GM23338 (cell line): Measurements from ENCODE around the gene GJA3. TPM values are rescaled to one million over a fixed set of nuclear protein-coding genes. Genes with fewer than 3 reads are reported as not detected.
A peak's percentile ranks its signal among the peaks of the same experiment; 100 is the strongest.

Experiments
- ATAC-seq: fragments of 200-7000 bp; cut with Tn5 transposase; 3 replicates; pipeline ENCODE4 v1.9.1; 2020
- DNase-seq: peaks from one replicate; pipeline ENCODE4 v3.0.0-alpha.2; 2015; ENCODE audit warnings: low spot score
- H2AFZ ChIP-seq: fragments of 200-600 bp; sonication (generic); 2 replicates; pipeline ENCODE4 v1.8.0; 2016; ENCODE audit warnings: antibody characterized with exemption, mild to moderate bottlenecking, moderate library complexity
- H3F3A ChIP-seq: fragments of 200-600 bp; sonication (generic); replicated peaks from 2 replicates; pipeline ENCODE4 v1.8.0; 2017; ENCODE audit warnings: antibody characterized with exemption, mixed run types, low read depth
- H3K27ac ChIP-seq: fragments of 200-600 bp; sonication (generic); 2 replicates; pipeline ENCODE4 v1.6.1; 2016; ENCODE audit warnings: low read depth
- H3K27me3 ChIP-seq: fragments of 200-600 bp; sonication (generic); 2 replicates; pipeline ENCODE4 v1.8.0; 2016; ENCODE audit warnings: mild to moderate bottlenecking, mixed run types, moderate library complexity; ENCODE audit not compliant: insufficient read depth
- H3K36me3 ChIP-seq: fragments of 200-600 bp; sonication (generic); 2 replicates; pipeline ENCODE4 v1.8.0; 2016; ENCODE audit warnings: mild to moderate bottlenecking; ENCODE audit not compliant: insufficient read depth
- H3K4me1 ChIP-seq: fragments of 200-600 bp; sonication (generic); 2 replicates; pipeline ENCODE4 v1.8.0; 2016; ENCODE audit warnings: mild to moderate bottlenecking, moderate library complexity; ENCODE audit not compliant: insufficient read depth
- H3K4me2 ChIP-seq: fragments of 200-600 bp; sonication (generic); 2 replicates; pipeline ENCODE4 v1.7.1; 2017; ENCODE audit warnings: mixed run types
- H3K4me3 ChIP-seq: fragments of 200-600 bp; sonication (generic); 2 replicates; pipeline ENCODE4 v1.6.1; 2016; ENCODE audit warnings: mixed run types
- H3K79me2 ChIP-seq: fragments of 200-600 bp; sonication (generic); replicated peaks from 2 replicates; pipeline ENCODE4 v1.8.0; 2017; ENCODE audit warnings: mild to moderate bottlenecking; ENCODE audit not compliant: insufficient read depth
- H3K9me2 ChIP-seq: fragments of 200-600 bp; sonication (generic); 2 replicates; pipeline ENCODE4 v1.8.0; 2017; ENCODE audit not compliant: insufficient read depth
- H4K20me1 ChIP-seq: fragments of 200-600 bp; sonication (generic); replicated peaks from 2 replicates; pipeline ENCODE4 v1.8.0; 2017; ENCODE audit warnings: mild to moderate bottlenecking; ENCODE audit not compliant: insufficient read depth
- H3K27ac Mint-ChIP-seq: 2 replicates; pipeline ENCODE4 v1.8.0; 2020; ENCODE audit warnings: inconsistent platforms, mild to moderate bottlenecking, moderate library complexity, mixed read lengths
- H3K27me3 Mint-ChIP-seq: 3 replicates; pipeline ENCODE4 v1.8.0; 2022; ENCODE audit warnings: low read depth, mild to moderate bottlenecking, moderate library complexity, mixed read lengths, inconsistent platforms; ENCODE audit not compliant: insufficient read depth, poor library complexity
- H3K36me3 Mint-ChIP-seq: 3 replicates; pipeline ENCODE4 v1.8.0; 2021; ENCODE audit warnings: low read depth, mild to moderate bottlenecking, inconsistent platforms, moderate library complexity, mixed read lengths
- H3K4me1 Mint-ChIP-seq: 3 replicates; pipeline ENCODE4 v1.8.0; 2020; ENCODE audit warnings: mild to moderate bottlenecking, inconsistent platforms, mixed read lengths
- H3K4me3 Mint-ChIP-seq: 3 replicates; pipeline ENCODE4 v1.8.0; 2021; ENCODE audit warnings: moderate library complexity, mild to moderate bottlenecking, inconsistent platforms, mixed read lengths
- H3K9me3 Mint-ChIP-seq: 3 replicates; pipeline ENCODE4 v1.8.0; 2020; ENCODE audit warnings: moderate library complexity, mild to moderate bottlenecking, inconsistent platforms, mixed read lengths
- CREB1 ChIP-seq: fragments of 250-450 bp; sonication (Bioruptor Pico); IDR thresholded peaks from 2 replicates; pipeline ENCODE4 v1.5.0; 2020; ENCODE audit warnings: low read depth, mild to moderate bottlenecking, moderate library complexity
- EZH2 ChIP-seq: fragments of 200-600 bp; sonication (generic); IDR thresholded peaks from one replicate; pipeline ENCODE4 v1.8.0; 2017; ENCODE audit warnings: antibody characterized with exemption, mild to moderate bottlenecking, low read depth; ENCODE audit not compliant: unreplicated experiment
- EZH2phosphoT487 ChIP-seq: fragments of 200-600 bp; sonication (generic); IDR thresholded peaks from one replicate; pipeline ENCODE4 v1.8.1; 2018; ENCODE audit warnings: antibody characterized with exemption; ENCODE audit not compliant: unreplicated experiment
- JUNB ChIP-seq: IDR thresholded peaks from one replicate; pipeline ENCODE4 v1.6.1; 2016; ENCODE audit warnings: antibody characterized with exemption; ENCODE audit not compliant: unreplicated experiment
- NANOG ChIP-seq: IDR thresholded peaks from 2 replicates; pipeline ENCODE4 v1.6.1; 2016; ENCODE audit warnings: antibody characterized with exemption, borderline replicate concordance
- POLR2AphosphoS5 ChIP-seq: IDR thresholded peaks from 2 replicates; pipeline ENCODE4 v1.6.1; 2016; ENCODE audit warnings: antibody characterized with exemption, low read depth
- STAT1 ChIP-seq: IDR thresholded peaks from one replicate; pipeline ENCODE4 v1.6.1; 2016; ENCODE audit warnings: antibody characterized with exemption; ENCODE audit not compliant: unreplicated experiment
- ZNF114 ChIP-seq: fragments of 250-450 bp; sonication (Bioruptor Pico); IDR thresholded peaks from 2 replicates; pipeline ENCODE4 v1.5.0; 2020; ENCODE audit warnings: mild to moderate bottlenecking, moderate library complexity
- ZNF331 ChIP-seq: fragments of 250-450 bp; sonication (Bioruptor Pico); IDR thresholded peaks from 2 replicates; pipeline ENCODE4 v1.5.0; 2020; ENCODE audit warnings: low read depth, mild to moderate bottlenecking, moderate library complexity
- polyA plus RNA-seq: library from polyadenylated mRNA; unstranded; fragments of >200 nt; fragmentation: Nextera tagmentation; extraction: Ambion mirVana; gene quantifications from 2 replicates; pipeline ENCODE4 v1.2.1, GENCODE V29; 2016
- total RNA-seq: library from RNA; depleted of rRNA; stranded (reverse); fragments of >200 nt; shearing (Covaris generic); gene quantifications from 2 replicates; pipeline ENCODE4 v1.2.3, GENCODE V29; 2014
- TF ChIP-seq, protein P1 (sequence below): IDR thresholded peaks from one replicate; pipeline ENCODE4 v1.6.1; 2018; ENCODE audit warnings: antibody characterized with exemption; ENCODE audit not compliant: unreplicated experiment
- TF ChIP-seq, protein P2 (sequence below): fragments of 250-450 bp; sonication (Bioruptor Pico); IDR thresholded peaks from 2 replicates; pipeline ENCODE4 v1.5.0; 2020; ENCODE audit warnings: mild to moderate bottlenecking, moderate library complexity
- TF ChIP-seq, protein P3 (sequence below): IDR thresholded peaks from 2 replicates; pipeline ENCODE4 v1.6.1; 2016; ENCODE audit warnings: antibody characterized with exemption
- TF ChIP-seq, protein P4 (sequence below), 2 experiments: fragments of 200-600 bp in 1 of 2; sonication (generic) in 1 of 2; conservative IDR thresholded peaks; 2 replicates each; pipeline versions ENCODE4 v1.5.1 to v1.6.1; 2016 to 2017; ENCODE audit warnings: antibody characterized with exemption in 2 of 2, low read depth in 2 of 2, mild to moderate bottlenecking in 2 of 2, moderate library complexity in 1 of 2

The GJA3 gene
- total and polyA plus RNA-seq, 2 experiments from 2014 or later = 0.17 to 0.23 TPM

DNA sequence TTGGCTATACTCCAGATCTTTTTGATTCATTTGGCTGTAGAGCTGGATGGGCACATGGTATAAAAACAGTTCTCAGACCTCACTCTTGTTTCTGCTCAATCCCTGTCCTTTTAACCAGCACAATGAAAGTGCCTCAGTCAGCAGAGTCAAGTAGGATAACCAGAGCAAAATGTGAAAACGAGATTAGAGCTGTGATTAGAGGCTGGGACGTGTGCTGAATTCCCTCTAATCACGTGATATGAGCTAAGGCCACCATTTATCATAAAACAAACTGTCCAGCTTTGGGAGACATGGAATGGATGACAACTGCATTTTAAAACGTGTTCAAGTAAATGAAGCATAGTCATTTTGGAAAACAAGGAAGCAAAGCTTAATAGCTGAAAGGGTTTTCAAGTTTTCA lies 54.1 kb downstream of the GJA3 start:
- DNase-seq (no peak), ATAC-seq (no peak; the same call in 2 of the 3 replicates)
- H3K4me1 ChIP-seq = peaks cover 22% of the 10 kb centered on the region
- Mint-ChIP-seq H3K27me3 (peaks cover 9% of the 10 kb centered on the region), H3K4me3 (no peak overlapping the region; the same call in 1 of the 3 replicates), H3K4me1 (peaks cover 20% of the 10 kb centered on the region), H3K36me3 (no peaks in the 10 kb centered on the region), H3K27ac (no peak overlapping the region), H3K9me3 (no peaks in the 10 kb centered on the region)
- TF ChIP-seq ZNF331 (CRISPR knock-in tag) (no peak), CREB1 (no peak), ZNF114 (CRISPR knock-in tag) (no peak), NANOG (no peak), EZH2 (no peak), JUNB (no peak), EZH2phosphoT487 (no peak), STAT1 (no peak), POLR2AphosphoS5 (no peak)
- TF ChIP-seq, protein P1, sequence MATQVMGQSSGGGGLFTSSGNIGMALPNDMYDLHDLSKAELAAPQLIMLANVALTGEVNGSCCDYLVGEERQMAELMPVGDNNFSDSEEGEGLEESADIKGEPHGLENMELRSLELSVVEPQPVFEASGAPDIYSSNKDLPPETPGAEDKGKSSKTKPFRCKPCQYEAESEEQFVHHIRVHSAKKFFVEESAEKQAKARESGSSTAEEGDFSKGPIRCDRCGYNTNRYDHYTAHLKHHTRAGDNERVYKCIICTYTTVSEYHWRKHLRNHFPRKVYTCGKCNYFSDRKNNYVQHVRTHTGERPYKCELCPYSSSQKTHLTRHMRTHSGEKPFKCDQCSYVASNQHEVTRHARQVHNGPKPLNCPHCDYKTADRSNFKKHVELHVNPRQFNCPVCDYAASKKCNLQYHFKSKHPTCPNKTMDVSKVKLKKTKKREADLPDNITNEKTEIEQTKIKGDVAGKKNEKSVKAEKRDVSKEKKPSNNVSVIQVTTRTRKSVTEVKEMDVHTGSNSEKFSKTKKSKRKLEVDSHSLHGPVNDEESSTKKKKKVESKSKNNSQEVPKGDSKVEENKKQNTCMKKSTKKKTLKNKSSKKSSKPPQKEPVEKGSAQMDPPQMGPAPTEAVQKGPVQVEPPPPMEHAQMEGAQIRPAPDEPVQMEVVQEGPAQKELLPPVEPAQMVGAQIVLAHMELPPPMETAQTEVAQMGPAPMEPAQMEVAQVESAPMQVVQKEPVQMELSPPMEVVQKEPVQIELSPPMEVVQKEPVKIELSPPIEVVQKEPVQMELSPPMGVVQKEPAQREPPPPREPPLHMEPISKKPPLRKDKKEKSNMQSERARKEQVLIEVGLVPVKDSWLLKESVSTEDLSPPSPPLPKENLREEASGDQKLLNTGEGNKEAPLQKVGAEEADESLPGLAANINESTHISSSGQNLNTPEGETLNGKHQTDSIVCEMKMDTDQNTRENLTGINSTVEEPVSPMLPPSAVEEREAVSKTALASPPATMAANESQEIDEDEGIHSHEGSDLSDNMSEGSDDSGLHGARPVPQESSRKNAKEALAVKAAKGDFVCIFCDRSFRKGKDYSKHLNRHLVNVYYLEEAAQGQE = no peak
- TF ChIP-seq, protein P2, sequence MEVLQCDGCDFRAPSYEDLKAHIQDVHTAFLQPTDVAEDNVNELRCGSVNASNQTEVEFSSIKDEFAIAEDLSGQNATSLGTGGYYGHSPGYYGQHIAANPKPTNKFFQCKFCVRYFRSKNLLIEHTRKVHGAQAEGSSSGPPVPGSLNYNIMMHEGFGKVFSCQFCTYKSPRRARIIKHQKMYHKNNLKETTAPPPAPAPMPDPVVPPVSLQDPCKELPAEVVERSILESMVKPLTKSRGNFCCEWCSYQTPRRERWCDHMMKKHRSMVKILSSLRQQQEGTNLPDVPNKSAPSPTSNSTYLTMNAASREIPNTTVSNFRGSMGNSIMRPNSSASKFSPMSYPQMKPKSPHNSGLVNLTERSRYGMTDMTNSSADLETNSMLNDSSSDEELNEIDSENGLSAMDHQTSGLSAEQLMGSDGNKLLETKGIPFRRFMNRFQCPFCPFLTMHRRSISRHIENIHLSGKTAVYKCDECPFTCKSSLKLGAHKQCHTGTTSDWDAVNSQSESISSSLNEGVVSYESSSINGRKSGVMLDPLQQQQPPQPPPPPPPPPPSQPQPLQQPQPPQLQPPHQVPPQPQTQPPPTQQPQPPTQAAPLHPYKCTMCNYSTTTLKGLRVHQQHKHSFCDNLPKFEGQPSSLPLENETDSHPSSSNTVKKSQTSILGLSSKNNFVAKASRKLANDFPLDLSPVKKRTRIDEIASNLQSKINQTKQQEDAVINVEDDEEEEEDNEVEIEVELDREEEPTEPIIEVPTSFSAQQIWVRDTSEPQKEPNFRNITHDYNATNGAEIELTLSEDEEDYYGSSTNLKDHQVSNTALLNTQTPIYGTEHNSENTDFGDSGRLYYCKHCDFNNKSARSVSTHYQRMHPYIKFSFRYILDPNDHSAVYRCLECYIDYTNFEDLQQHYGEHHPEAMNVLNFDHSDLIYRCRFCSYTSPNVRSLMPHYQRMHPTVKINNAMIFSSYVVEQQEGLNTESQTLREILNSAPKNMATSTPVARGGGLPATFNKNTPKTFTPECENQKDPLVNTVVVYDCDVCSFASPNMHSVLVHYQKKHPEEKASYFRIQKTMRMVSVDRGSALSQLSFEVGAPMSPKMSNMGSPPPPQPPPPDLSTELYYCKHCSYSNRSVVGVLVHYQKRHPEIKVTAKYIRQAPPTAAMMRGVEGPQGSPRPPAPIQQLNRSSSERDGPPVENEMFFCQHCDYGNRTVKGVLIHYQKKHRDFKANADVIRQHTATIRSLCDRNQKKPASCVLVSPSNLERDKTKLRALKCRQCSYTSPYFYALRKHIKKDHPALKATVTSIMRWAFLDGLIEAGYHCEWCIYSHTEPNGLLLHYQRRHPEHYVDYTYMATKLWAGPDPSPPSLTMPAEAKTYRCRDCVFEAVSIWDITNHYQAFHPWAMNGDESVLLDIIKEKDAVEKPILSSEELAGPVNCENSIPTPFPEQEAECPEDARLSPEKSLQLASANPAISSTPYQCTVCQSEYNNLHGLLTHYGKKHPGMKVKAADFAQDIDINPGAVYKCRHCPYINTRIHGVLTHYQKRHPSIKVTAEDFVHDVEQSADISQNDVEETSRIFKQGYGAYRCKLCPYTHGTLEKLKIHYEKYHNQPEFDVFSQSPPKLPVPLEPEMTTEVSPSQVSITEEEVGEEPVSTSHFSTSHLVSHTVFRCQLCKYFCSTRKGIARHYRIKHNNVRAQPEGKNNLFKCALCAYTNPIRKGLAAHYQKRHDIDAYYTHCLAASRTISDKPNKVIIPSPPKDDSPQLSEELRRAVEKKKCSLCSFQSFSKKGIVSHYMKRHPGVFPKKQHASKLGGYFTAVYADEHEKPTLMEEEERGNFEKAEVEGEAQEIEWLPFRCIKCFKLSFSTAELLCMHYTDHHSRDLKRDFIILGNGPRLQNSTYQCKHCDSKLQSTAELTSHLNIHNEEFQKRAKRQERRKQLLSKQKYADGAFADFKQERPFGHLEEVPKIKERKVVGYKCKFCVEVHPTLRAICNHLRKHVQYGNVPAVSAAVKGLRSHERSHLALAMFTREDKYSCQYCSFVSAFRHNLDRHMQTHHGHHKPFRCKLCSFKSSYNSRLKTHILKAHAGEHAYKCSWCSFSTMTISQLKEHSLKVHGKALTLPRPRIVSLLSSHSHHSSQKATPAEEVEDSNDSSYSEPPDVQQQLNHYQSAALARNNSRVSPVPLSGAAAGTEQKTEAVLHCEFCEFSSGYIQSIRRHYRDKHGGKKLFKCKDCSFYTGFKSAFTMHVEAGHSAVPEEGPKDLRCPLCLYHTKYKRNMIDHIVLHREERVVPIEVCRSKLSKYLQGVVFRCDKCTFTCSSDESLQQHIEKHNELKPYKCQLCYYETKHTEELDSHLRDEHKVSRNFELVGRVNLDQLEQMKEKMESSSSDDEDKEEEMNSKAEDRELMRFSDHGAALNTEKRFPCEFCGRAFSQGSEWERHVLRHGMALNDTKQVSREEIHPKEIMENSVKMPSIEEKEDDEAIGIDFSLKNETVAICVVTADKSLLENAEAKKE (CRISPR knock-in tag) = no peak
- TF ChIP-seq, protein P3, sequence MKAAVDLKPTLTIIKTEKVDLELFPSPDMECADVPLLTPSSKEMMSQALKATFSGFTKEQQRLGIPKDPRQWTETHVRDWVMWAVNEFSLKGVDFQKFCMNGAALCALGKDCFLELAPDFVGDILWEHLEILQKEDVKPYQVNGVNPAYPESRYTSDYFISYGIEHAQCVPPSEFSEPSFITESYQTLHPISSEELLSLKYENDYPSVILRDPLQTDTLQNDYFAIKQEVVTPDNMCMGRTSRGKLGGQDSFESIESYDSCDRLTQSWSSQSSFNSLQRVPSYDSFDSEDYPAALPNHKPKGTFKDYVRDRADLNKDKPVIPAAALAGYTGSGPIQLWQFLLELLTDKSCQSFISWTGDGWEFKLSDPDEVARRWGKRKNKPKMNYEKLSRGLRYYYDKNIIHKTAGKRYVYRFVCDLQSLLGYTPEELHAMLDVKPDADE = no peak
- TF ChIP-seq, protein P4, sequence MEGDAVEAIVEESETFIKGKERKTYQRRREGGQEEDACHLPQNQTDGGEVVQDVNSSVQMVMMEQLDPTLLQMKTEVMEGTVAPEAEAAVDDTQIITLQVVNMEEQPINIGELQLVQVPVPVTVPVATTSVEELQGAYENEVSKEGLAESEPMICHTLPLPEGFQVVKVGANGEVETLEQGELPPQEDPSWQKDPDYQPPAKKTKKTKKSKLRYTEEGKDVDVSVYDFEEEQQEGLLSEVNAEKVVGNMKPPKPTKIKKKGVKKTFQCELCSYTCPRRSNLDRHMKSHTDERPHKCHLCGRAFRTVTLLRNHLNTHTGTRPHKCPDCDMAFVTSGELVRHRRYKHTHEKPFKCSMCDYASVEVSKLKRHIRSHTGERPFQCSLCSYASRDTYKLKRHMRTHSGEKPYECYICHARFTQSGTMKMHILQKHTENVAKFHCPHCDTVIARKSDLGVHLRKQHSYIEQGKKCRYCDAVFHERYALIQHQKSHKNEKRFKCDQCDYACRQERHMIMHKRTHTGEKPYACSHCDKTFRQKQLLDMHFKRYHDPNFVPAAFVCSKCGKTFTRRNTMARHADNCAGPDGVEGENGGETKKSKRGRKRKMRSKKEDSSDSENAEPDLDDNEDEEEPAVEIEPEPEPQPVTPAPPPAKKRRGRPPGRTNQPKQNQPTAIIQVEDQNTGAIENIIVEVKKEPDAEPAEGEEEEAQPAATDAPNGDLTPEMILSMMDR (conservative IDR thresholded peaks at IDR 0.05; ENCODE audit: low read depth in 2 of 2) = no peak
- H3K4me2 ChIP-seq = peak overlapping the region; percentile 6
- 0 out of 2 replicates have a peak overlapping the region, but pooled peaks have one; percentile 2 for H2AFZ ChIP-seq
- H3F3A ChIP-seq = no peaks in the 10 kb centered on the region
- H3K36me3 ChIP-seq = no peaks in the 10 kb centered on the region
- no peak overlapping the region for H3K27ac ChIP-seq
- no peaks in the 10 kb centered on the region for H3K27me3 ChIP-seq
- no peak overlapping the region for H3K4me3 ChIP-seq
- H3K9me2 ChIP-seq = no peaks in the 10 kb centered on the region
- no peaks in the 10 kb centered on the region for H4K20me1 ChIP-seq
- H3K79me2 ChIP-seq = no peaks in the 10 kb centered on the region
